Measurements from ENCODE around the gene PDF.

Gene PDF

DNA sequence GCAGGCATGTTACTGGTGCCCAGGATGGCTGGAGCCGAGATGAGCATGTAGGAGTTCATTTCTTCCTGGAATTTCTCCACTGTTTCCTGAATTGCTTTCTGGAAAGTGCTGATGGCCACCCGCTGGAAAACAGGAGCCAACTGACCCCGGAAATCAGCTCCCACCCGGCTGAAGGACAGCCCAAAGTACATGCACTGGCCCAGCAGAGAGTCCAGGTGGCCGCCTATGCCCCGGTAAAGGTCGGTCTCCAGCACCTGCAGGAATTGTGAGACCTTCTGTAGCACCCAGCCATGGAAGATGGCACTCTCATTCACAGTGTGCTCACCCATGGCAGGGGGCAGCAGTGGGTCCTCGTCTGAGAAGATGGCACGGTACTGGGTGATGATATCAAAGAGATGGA is 4.3 kb upstream of the PDF start:
- no peak overlapping the region for H3K4me3 ChIP-seq (ENCODE audit: low read length)
- H3K4me1 ChIP-seq (ENCODE audit: control insufficient read depth, insufficient read depth, low read length) = peaks cover 4% of the 10 kb centered on the region
- H3K9ac ChIP-seq (ENCODE audit: low read length) = no peak overlapping the region
- H3K27ac ChIP-seq (ENCODE audit: low read depth, low read length) = no peak overlapping the region
- H3K36me3 ChIP-seq (ENCODE audit: control insufficient read depth, insufficient read depth, low read length) = peaks cover 30% of the 10 kb centered on the region
- no peaks in the 10 kb centered on the region for H3K27me3 ChIP-seq (ENCODE audit: control insufficient read depth, insufficient read depth, low read length)

DNA sequence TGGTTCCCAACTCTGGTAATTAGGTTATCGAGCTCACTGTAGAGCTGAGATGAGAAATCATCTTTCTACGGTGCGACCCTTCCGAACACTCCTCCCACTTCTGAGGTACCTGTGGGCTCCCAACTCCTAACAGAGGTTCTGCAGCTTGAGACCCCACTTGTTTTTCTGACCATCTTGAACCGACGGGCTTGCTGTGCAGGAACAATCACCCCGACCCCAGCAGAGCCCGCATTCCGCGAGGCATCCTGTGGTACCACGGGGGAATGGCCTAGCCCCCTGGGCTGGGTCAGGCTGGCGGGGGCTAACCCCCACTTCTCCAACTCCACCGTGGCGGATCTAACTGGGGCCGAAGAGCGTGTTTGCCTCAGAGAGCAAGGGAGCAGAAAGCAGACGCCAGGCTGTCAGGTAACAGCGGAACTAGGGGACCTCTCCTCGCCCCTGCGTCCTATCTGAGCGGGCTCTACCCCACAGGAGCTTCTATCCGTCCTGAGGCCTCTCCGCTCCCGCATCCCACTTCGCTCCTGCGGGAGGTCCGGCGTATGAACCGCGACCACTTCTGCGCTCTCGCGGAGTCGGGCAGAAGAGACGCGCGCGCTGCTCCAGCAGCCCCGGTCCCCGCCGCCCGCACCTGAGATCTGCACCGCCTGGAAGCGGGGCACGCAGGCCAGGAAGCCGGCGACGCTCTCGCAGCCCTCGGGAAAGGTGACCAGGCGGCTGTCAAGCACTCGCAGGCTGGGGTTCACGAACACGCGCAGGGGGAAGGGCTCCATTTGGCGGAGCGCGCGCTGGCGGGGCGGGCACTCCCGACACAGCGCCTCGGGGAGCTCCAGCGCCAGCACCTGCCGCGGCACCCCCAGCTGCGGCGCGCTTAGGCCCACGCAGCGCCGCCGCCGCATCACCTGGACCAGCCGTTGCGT is 761 bp downstream of the PDF start:
- peaks cover 8% of the 10 kb centered on the region for H3K4me1 ChIP-seq (ENCODE audit: control insufficient read depth, insufficient read depth, low read length)
- peaks cover 22% of the 10 kb centered on the region for H3K36me3 ChIP-seq (ENCODE audit: control insufficient read depth, insufficient read depth, low read length)
- peak overlapping the region; percentile 91 for H3K27ac ChIP-seq (ENCODE audit: low read depth, low read length)
- peak overlapping the region; percentile 80 for H3K4me3 ChIP-seq (ENCODE audit: low read length)
- H3K27me3 ChIP-seq (ENCODE audit: control insufficient read depth, insufficient read depth, low read length) = no peaks in the 10 kb centered on the region
- peak overlapping the region; percentile 63 for H3K9ac ChIP-seq (ENCODE audit: low read length)

DNA sequence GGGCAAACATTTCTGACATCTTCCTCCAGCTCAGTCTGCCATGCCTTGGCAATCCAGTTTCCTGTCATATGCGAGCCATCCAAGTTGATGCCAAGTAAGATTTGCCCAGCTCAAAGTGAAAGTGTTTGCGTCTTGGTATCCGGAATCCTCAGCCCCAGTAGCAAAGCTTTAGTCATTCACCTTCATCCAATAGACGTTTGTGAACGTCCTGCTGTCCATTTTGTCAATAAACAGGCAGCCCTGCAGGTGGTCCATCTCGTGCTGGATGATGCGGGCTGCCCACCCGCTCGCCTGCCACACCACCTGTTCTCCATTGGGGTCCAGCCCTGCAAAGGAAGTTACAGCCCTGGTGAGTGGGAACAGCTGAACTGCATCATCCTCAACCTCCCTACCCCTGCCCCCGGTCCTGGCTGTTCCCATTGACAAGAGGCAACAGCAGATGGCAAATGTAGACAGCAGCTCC is 1.5 kb downstream of the PDF start:
- peak overlapping the region; percentile 80 for H3K4me3 ChIP-seq (ENCODE audit: low read length)
- peaks cover 18% of the 10 kb centered on the region for H3K36me3 ChIP-seq (ENCODE audit: control insufficient read depth, insufficient read depth, low read length)
- no peak overlapping the region for H3K9ac ChIP-seq (ENCODE audit: low read length)
- peaks cover 8% of the 10 kb centered on the region for H3K4me1 ChIP-seq (ENCODE audit: control insufficient read depth, insufficient read depth, low read length)
- no peaks in the 10 kb centered on the region for H3K27me3 ChIP-seq (ENCODE audit: control insufficient read depth, insufficient read depth, low read length)
- no peak overlapping the region for H3K27ac ChIP-seq (ENCODE audit: low read depth, low read length)

DNA sequence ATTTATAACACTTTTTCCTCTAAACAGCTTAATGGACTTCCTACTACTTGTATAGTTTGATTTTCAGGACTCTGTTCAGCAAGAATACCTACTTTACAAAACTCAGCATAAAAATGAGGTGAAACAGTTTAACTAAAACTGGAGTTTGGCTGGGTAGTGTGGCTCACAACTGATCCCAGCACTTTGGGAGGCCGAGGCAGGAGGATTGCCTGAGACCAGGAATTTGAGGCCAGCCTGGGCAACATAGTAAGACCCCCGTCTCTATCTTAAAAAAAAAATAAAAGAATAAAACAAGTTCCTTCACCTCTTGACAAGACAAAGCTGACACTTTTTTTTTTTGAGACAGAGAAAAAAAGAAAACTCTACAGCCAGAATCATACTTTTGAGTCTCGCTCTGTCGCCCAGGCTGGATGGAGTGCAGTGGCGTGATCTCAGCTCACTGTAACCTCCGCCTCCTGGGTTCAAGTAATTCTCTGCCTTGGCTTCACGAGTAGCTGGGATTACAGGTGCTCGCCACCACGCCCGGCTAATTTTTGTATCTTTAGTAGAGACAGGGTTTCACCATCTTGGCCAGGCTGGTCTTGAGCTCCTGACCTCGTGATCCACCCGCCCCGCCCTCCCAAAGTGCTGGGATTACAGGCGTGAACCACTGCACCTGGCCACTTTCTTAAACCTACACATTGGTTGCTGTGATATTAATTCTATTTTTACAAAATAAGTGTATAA is 2.6 kb downstream of the PDF start:
- H3K9ac ChIP-seq (ENCODE audit: low read length) = no peak overlapping the region
- H3K4me3 ChIP-seq (ENCODE audit: low read length) = no peak overlapping the region
- peaks cover 8% of the 10 kb centered on the region for H3K4me1 ChIP-seq (ENCODE audit: control insufficient read depth, insufficient read depth, low read length)
- no peak overlapping the region for H3K27ac ChIP-seq (ENCODE audit: low read depth, low read length)
- H3K27me3 ChIP-seq (ENCODE audit: control insufficient read depth, insufficient read depth, low read length) = no peaks in the 10 kb centered on the region
- H3K36me3 ChIP-seq (ENCODE audit: control insufficient read depth, insufficient read depth, low read length) = peaks cover 19% of the 10 kb centered on the region

DNA sequence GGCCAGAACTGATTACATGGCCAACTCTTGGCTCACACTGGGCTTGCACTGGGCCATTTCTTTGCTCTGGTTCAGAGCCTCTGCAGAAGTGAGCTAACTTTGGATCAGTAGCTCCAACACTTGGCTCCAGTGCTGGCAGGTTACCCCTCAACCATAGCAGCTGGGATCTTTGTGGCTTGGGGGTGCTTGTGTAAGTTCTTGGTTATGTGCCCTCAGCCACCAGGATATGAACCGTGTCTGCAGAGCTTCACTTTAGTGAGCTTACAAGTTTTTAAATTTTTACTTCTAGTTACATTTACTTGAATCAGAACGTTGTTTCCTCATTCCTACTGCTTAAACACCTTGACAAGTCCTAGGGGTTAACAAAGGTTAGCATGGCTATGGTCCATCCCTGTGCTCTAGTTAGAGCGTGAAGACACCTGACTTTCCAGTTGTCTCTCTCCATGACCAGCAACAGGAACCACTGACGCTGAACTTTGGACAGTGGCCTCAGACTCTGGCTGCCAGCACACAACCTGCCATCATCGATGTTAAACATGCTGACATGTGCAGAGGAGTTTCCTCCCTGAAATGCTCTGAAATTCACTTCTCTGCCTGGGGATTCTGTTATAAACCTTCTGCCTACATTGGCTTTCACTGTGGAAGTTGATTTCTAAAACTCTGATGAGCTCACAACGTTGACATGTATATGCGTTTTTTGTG is 4.1 kb downstream of the PDF start:
- H3K27ac ChIP-seq (ENCODE audit: low read depth, low read length) = no peak overlapping the region

DNA sequence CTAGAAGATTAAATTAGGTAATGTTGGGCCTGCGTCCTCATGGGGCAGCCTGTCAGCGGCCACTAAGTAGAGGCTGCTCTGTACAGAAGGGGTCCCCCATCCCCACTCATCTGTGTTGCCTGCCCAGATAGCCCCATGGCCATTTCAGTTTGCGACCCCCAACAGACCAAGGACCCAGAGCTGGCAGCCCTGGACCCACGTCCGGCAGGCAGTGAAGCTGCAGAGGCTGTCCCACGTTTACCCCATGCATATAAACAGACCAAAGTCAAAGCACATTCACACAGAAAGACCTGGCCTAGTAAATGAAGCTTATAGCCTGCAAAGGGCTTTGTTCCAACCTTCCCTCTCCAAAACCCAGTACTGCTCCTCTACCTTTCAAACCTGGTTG is 4.6 kb downstream of the PDF start:
- peaks cover 31% of the 10 kb centered on the region for H3K36me3 ChIP-seq (ENCODE audit: control insufficient read depth, insufficient read depth, low read length)
- H3K4me3 ChIP-seq (ENCODE audit: low read length) = no peak overlapping the region
- no peak overlapping the region for H3K9ac ChIP-seq (ENCODE audit: low read length)

More for the DNA sequence above, 4.1 kb downstream of the PDF start:
- no peak overlapping the region for H3K4me3 ChIP-seq (ENCODE audit: low read length)
- H3K36me3 ChIP-seq (ENCODE audit: control insufficient read depth, insufficient read depth, low read length) = peaks cover 25% of the 10 kb centered on the region
- no peaks in the 10 kb centered on the region for H3K27me3 ChIP-seq (ENCODE audit: control insufficient read depth, insufficient read depth, low read length)
- H3K9ac ChIP-seq (ENCODE audit: low read length) = no peak overlapping the region
- H3K4me1 ChIP-seq (ENCODE audit: control insufficient read depth, insufficient read depth, low read length) = peaks cover 8% of the 10 kb centered on the region

DNA sequence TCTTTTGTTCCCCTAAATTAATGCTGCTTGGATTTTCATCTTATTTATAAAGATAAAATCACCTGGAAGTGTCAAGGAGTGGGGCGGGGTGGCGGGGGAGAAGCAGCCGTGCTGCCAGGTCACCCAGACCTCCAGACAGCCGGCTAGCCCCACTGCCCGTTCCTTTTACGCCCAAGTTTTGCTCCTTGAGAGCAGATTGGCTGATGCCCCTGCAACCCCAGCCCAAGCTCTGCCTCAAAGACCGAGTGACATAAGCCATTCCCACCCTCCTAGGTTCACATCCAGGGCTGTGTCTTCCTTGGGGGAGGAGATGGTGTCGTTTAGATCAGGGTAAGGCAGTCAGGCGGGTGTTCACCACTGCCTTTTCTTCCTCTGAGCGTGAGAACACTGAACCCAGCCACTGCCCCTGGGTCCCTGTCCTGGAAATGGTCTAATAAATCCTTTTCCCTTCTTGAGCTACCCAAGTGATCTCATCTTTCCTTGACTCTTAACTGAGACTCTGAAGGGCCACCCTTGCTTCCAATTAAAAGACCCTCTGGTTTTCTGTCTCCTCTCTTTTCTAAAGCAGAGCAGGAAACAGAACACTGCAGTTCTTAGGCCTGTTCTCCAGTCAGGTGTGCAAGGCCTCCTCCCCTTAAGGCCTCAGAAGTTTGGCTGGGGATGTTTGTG is 5.7 kb downstream of the PDF start:
- Histone ChIP-seq H3K36me3 (ENCODE audit: control insufficient read depth, insufficient read depth, low read length) (peaks cover 41% of the 10 kb centered on the region), H3K4me1 (ENCODE audit: control insufficient read depth, insufficient read depth, low read length) (peaks cover 8% of the 10 kb centered on the region), H3K27me3 (ENCODE audit: control insufficient read depth, insufficient read depth, low read length) (no peaks in the 10 kb centered on the region), H3K27ac (ENCODE audit: low read depth, low read length) (no peak overlapping the region), H3K4me3 (ENCODE audit: low read length) (no peak overlapping the region), H3K9ac (ENCODE audit: low read length) (no peak overlapping the region)

More for the DNA sequence above, 4.6 kb downstream of the PDF start:
- Histone ChIP-seq H3K4me1 (ENCODE audit: control insufficient read depth, insufficient read depth, low read length) (peaks cover 8% of the 10 kb centered on the region), H3K27me3 (ENCODE audit: control insufficient read depth, insufficient read depth, low read length) (no peaks in the 10 kb centered on the region), H3K27ac (ENCODE audit: low read depth, low read length) (no peak overlapping the region)

DNA sequence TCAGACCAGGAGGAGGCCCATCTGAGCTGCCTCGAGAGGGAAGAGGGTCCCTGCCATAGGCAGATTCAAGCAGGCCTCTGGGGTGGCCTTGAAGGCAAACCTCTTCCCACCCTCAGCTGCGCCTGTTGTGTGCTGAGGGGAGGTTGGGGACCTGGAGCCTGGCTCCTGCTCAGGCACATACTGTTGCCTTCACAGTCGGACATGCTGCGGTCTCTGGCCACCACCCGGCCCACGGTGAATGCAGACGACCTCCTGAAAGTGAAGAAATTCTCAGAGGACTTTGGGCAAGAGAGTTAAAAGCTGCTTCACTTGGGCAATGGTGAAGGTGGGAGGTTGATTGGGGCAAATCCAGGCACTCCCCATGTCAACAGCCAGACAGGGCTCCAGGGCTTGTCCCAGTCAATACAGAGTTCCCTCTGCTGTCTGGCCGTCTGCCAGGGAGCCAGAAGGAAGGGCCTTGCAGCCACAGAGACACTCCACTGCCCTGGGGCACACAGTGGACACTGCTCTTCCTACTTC is 6.3 kb downstream of the PDF start:
- Histone ChIP-seq H3K9ac (ENCODE audit: low read length) (no peak overlapping the region), H3K4me3 (ENCODE audit: low read length) (no peak overlapping the region), H3K36me3 (ENCODE audit: control insufficient read depth, insufficient read depth, low read length) (peaks cover 48% of the 10 kb centered on the region), H3K4me1 (ENCODE audit: control insufficient read depth, insufficient read depth, low read length) (peaks cover 2% of the 10 kb centered on the region), H3K27me3 (ENCODE audit: control insufficient read depth, insufficient read depth, low read length) (no peaks in the 10 kb centered on the region), H3K27ac (ENCODE audit: low read depth, low read length) (no peak overlapping the region)

DNA sequence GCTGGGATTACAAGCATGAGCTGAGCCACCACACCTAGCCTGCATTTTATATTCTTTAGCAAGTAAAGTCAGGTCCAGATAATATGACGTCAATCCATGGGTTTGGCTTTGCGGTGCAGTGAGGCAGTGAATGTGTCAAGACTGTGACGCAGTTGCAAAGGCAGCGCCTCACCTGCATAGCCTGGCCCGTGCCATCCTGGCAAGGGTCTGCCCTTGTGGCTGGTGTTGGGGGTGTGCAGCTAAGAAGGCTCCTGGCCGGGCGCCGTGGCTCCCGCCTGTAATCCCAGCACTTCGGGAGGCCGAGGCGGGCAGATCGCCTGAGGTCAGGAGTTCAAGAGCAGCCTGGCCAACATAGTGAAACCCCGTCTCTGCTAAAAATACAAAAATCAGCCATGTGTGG is 7.0 kb downstream of the PDF start:
- Histone ChIP-seq H3K9ac (ENCODE audit: low read length) (no peak overlapping the region), H3K27me3 (ENCODE audit: control insufficient read depth, insufficient read depth, low read length) (no peaks in the 10 kb centered on the region), H3K27ac (ENCODE audit: low read depth, low read length) (no peak overlapping the region), H3K4me3 (ENCODE audit: low read length) (no peak overlapping the region), H3K4me1 (ENCODE audit: control insufficient read depth, insufficient read depth, low read length) (no peaks in the 10 kb centered on the region), H3K36me3 (ENCODE audit: control insufficient read depth, insufficient read depth, low read length) (peaks cover 54% of the 10 kb centered on the region)

DNA sequence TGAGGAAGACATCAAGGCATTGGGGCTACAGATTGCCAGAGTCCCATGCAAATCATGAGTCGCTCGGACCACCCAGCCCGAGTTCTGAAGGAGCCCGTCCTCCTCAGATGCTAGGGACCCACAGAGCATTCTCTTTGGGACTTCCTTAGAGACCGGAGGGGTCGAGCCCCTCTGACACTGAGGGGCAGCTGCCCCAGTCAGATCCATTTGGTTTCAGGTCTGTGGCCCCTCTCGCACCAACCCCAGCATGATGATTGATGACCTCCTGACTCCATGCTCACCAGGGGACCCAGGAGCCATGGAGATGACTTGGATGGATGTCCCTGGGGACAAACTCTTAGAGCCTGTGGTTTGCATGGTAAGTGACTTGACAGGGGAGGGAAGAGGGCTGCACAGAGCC is 8.0 kb downstream of the PDF start:
- Histone ChIP-seq H3K27ac (ENCODE audit: low read depth, low read length) (no peak overlapping the region), H3K4me3 (ENCODE audit: low read length) (no peak overlapping the region), H3K4me1 (ENCODE audit: control insufficient read depth, insufficient read depth, low read length) (no peaks in the 10 kb centered on the region), H3K27me3 (ENCODE audit: control insufficient read depth, insufficient read depth, low read length) (no peaks in the 10 kb centered on the region), H3K36me3 (ENCODE audit: control insufficient read depth, insufficient read depth, low read length) (peaks cover 57% of the 10 kb centered on the region), H3K9ac (ENCODE audit: low read length) (no peak overlapping the region)

DNA sequence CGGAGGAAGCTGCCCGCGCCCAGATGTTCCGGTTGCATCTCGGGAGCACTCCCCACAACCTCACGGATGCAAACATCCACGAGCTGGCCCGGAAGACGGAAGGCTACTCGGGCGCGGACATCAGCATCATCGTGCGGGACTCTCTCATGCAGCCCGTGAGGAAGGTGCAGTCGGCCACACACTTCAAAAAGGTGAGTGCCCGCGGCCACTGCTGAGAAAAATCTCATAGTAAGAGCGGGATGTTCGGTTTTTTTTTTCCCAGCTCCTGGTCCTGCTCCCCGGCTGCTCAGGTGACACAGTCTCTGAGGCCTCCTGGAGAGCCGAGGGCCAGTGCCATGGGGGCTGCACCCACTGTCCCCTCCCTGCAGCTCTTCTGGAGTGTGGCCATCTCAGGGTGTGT is 9.3 kb downstream of the PDF start:
- Histone ChIP-seq H3K27me3 (ENCODE audit: control insufficient read depth, insufficient read depth, low read length) (no peaks in the 10 kb centered on the region), H3K4me1 (ENCODE audit: control insufficient read depth, insufficient read depth, low read length) (no peaks in the 10 kb centered on the region), H3K36me3 (ENCODE audit: control insufficient read depth, insufficient read depth, low read length) (peaks cover 65% of the 10 kb centered on the region), H3K4me3 (ENCODE audit: low read length) (no peak overlapping the region), H3K9ac (ENCODE audit: low read length) (no peak overlapping the region), H3K27ac (ENCODE audit: low read depth, low read length) (no peak overlapping the region)

DNA sequence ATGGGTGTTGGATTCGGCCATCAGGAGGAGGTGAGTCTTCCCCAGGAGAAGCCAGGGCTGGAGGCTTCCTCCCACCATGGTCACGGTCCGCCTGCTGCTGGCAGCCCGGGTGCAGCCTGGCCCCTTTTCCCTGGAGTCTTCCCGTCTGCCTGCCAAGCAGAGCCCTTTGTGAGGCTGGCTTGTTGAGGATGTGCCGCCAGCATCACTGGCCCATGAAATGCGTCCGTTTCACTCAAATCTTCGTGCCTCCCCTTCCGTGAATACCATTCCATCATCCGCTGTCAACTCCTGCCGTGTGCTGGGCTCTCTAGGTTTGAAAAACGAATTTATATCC is 9.7 kb downstream of the PDF start:
- no peak overlapping the region for H3K9ac ChIP-seq (ENCODE audit: low read length)
- H3K27ac ChIP-seq (ENCODE audit: low read depth, low read length) = no peak overlapping the region
- no peaks in the 10 kb centered on the region for H3K27me3 ChIP-seq (ENCODE audit: control insufficient read depth, insufficient read depth, low read length)
- H3K4me1 ChIP-seq (ENCODE audit: control insufficient read depth, insufficient read depth, low read length) = no peaks in the 10 kb centered on the region
- no peak overlapping the region for H3K4me3 ChIP-seq (ENCODE audit: low read length)
- peaks cover 69% of the 10 kb centered on the region for H3K36me3 ChIP-seq (ENCODE audit: control insufficient read depth, insufficient read depth, low read length)
